ENCODE measurements around the gene NAA80.

DNA sequence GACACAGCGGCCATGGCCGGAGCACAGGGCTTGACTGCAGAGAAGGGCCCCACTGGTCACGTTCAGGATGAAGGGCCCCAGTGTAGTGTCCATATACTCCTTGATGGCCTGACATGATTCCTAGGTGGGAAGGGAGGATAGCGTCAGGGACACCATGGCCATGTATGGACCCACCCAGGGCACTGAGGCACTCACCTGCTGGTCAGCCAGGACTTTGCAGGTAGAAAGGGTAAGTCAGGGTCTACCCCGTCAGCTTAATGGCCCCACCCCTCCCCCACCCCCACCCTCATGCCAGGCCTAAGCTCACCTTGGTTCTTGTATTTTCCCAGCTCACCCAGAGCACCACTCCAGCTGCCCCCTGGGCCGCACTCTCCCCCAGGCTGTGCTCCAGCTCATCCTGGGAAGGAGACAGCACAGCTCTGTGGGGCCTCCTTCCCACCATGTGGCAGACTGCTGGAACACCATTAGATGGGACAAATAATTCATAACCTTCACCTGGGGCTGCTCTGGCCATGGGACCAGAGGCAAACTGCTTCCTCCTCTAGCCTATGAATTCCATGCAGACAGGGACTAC is 1.6 kb upstream of the NAA80 start:
- TF ChIP-seq, protein P1, sequence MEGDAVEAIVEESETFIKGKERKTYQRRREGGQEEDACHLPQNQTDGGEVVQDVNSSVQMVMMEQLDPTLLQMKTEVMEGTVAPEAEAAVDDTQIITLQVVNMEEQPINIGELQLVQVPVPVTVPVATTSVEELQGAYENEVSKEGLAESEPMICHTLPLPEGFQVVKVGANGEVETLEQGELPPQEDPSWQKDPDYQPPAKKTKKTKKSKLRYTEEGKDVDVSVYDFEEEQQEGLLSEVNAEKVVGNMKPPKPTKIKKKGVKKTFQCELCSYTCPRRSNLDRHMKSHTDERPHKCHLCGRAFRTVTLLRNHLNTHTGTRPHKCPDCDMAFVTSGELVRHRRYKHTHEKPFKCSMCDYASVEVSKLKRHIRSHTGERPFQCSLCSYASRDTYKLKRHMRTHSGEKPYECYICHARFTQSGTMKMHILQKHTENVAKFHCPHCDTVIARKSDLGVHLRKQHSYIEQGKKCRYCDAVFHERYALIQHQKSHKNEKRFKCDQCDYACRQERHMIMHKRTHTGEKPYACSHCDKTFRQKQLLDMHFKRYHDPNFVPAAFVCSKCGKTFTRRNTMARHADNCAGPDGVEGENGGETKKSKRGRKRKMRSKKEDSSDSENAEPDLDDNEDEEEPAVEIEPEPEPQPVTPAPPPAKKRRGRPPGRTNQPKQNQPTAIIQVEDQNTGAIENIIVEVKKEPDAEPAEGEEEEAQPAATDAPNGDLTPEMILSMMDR (IDR thresholded peaks at IDR 0.05), result no peak
- TF ChIP-seq POLR2A (IDR thresholded peaks at IDR 0.05), result no peak

All from adrenal gland (tissue), 5 donors.